Parathyroid adenoma (tissue), 2 donors: Measurements from ENCODE around the gene PRKAR1A.

Experiments
- H2AFZ ChIP-seq: fragments of 300-600 bp; sonication (generic); one replicate; pipeline ENCODE4 v1.7.0; 2017; ENCODE audit warnings: antibody characterized with exemption, mild to moderate bottlenecking
- H3K27ac ChIP-seq: fragments of 300-600 bp; sonication (generic); one replicate; pipeline ENCODE4 v1.7.0; 2017
- H3K27me3 ChIP-seq: fragments of 300-600 bp; sonication (generic); one replicate; pipeline ENCODE4 v1.7.0; 2017; ENCODE audit warnings: low read length; ENCODE audit not compliant: control insufficient read depth, insufficient read depth
- H3K36me3 ChIP-seq: fragments of 300-600 bp; sonication (generic); one replicate; pipeline ENCODE4 v1.7.0; 2017; ENCODE audit warnings: low read length; ENCODE audit not compliant: control insufficient read depth, insufficient read depth
- H3K4me1 ChIP-seq: fragments of 300-600 bp; sonication (generic); one replicate; pipeline ENCODE4 v1.7.0; 2017; ENCODE audit warnings: control low read depth
- H3K4me2 ChIP-seq: fragments of 300-600 bp; sonication (generic); one replicate; pipeline ENCODE4 v1.7.0; 2017; ENCODE audit warnings: low read length
- H3K4me3 ChIP-seq: fragments of 300-600 bp; sonication (generic); one replicate; pipeline ENCODE4 v1.7.0; 2017; ENCODE audit warnings: low read depth, low read length
- H3K79me2 ChIP-seq: fragments of 300-600 bp; sonication (generic); one replicate; pipeline ENCODE4 v1.7.0; 2017; ENCODE audit warnings: control low read depth
- H3K9ac ChIP-seq: fragments of 300-600 bp; sonication (generic); one replicate; pipeline ENCODE4 v1.7.0; 2017; ENCODE audit warnings: mild to moderate bottlenecking
- H3K9me3 ChIP-seq: fragments of 300-600 bp; sonication (generic); one replicate; pipeline ENCODE4 v1.7.0; 2017; ENCODE audit warnings: low read length; ENCODE audit not compliant: control insufficient read depth
- TF ChIP-seq, protein P1 (sequence below): fragments of 300-600 bp; sonication (generic); IDR thresholded peaks from one replicate; pipeline ENCODE4 v1.7.0; 2017; ENCODE audit warnings: antibody characterized with exemption, mild to moderate bottlenecking
- donor health status: primary hyperparathyroidism.

PRKAR1A gene

DNA sequence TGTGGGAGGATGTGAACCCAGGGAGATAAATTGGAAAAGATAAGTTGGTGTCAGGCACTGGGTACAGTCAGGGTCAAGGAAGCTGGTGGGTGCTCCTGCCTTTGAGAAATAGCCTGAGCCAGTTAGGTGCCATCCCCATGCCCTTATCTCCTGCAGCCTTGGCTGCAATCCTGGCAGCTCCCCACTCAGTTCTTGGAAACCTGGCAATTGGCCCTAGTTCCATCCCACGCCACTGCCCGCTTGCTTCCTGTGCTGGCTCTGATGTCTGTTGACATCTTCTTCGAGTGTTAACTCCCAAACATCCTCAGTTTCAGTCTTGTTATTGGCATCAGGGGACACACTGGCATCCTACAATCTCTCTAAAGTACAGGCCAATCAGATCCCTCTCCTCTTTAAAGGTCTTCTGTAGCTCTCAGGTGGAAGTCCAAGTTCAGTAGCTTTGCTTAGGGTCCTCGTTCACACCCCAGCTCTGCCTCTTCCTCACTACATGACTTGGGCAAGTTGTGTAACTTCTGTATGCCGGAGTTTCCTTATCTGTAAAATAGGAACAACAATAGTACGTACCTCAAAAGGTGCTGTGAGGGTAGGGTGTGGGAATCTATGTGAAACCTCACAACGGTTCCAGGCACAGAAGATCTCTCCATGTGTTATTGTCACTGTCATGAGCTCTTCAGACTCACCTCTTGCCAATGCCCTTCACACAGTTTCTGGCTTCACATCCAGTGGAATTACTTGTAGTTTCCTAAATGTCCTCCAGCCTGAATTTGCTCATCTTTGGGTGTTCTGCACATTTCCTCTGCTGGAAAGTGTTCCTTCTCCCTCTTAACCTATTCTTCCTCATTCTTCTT lies 13.5 kb upstream of the PRKAR1A start:
- H3K27me3 ChIP-seq = no peaks in the 10 kb centered on the region
- no peak overlapping the region for H3K9ac ChIP-seq
- TF ChIP-seq, protein P1, sequence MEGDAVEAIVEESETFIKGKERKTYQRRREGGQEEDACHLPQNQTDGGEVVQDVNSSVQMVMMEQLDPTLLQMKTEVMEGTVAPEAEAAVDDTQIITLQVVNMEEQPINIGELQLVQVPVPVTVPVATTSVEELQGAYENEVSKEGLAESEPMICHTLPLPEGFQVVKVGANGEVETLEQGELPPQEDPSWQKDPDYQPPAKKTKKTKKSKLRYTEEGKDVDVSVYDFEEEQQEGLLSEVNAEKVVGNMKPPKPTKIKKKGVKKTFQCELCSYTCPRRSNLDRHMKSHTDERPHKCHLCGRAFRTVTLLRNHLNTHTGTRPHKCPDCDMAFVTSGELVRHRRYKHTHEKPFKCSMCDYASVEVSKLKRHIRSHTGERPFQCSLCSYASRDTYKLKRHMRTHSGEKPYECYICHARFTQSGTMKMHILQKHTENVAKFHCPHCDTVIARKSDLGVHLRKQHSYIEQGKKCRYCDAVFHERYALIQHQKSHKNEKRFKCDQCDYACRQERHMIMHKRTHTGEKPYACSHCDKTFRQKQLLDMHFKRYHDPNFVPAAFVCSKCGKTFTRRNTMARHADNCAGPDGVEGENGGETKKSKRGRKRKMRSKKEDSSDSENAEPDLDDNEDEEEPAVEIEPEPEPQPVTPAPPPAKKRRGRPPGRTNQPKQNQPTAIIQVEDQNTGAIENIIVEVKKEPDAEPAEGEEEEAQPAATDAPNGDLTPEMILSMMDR = no peak

DNA sequence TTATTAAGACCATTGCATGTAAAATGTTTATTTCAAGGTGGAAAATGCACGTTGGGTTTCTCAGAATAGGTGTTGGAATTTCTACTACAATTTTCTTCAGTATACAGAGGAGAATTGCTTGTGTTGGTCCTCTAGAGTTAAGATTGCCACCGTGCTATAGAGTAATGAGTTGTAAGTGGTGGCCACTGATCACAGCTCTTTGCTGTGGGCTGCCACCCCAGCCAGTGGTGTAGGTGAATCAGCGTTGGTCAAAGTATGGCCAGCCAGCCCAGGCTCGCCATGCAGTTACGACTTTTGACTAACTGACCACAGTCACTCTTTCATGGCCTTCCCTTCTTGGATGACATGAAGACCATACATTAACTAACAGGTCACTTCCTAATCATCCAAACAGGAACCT lies 12.6 kb upstream of the PRKAR1A start:
- Histone ChIP-seq H3K27ac (peak overlapping the region; percentile 96), H3K9ac (no peak overlapping the region), H3K9me3 (no peaks in the 10 kb centered on the region), H3K4me2 (no peak overlapping the region), H3K4me1 (peaks cover 45% of the 10 kb centered on the region), H2AFZ (no peak overlapping the region), H3K79me2 (no peaks in the 10 kb centered on the region), H3K27me3 (no peaks in the 10 kb centered on the region), H3K36me3 (no peaks in the 10 kb centered on the region), H3K4me3 (no peak overlapping the region)
- TF ChIP-seq, protein P1 = no peak

More for the DNA sequence above, 13.5 kb upstream of the PRKAR1A start:
- Histone ChIP-seq H3K27ac (peak overlapping the region; percentile 96), H3K4me1 (peaks cover 46% of the 10 kb centered on the region), H3K9me3 (no peaks in the 10 kb centered on the region), H3K4me3 (peak overlapping the region; percentile 26), H2AFZ (peak overlapping the region; percentile 69), H3K79me2 (no peaks in the 10 kb centered on the region), H3K4me2 (peak overlapping the region; percentile 60), H3K36me3 (no peaks in the 10 kb centered on the region)

DNA sequence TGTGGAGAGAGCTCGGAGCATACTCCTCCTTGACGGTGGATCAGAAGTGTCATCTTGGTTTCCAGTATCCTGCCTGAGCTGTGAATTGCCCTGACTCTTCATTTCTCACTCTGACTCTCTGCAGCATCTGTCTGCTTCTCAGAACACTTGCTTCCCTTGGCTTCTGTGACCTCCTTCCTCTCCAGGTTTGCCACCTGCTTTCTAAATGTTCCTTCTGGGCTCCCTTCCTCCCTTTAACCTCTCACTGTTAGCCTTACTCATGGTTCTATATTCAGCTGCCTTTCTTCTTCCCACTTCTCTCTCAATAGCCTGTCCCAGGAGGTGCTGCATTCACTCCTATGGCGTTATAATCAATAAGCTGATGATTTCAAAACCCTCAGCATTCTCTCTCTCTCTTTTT lies 11.2 kb upstream of the PRKAR1A start:
- peak overlapping the region; percentile 76 for H3K27ac ChIP-seq
- H3K27me3 ChIP-seq = no peaks in the 10 kb centered on the region
- H3K9me3 ChIP-seq = no peaks in the 10 kb centered on the region
- no peak overlapping the region for H3K9ac ChIP-seq
- H3K36me3 ChIP-seq = no peaks in the 10 kb centered on the region
- peaks cover 44% of the 10 kb centered on the region for H3K4me1 ChIP-seq
- TF ChIP-seq, protein P1 = no peak
- peak overlapping the region; percentile 40 for H2AFZ ChIP-seq
- H3K79me2 ChIP-seq = no peaks in the 10 kb centered on the region
- H3K4me3 ChIP-seq = no peak overlapping the region
- no peak overlapping the region for H3K4me2 ChIP-seq

DNA sequence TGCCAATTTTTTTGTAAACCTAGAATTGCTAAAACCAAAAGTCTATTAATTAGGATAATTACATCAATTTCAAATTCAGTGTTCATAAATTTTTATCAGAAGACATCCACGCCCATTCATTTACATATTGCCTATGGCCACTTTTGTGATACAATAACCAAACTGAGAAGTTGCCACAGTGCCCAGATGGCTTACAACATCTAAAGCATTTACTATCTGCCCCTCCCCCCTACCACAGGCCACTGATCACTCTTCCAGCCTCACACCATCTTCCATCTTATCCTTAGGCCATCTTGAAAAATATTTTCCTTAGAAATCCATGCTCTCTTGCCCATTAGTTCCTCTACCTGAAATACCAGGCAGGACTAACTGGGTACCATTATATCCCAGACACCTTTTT lies 6.3 kb upstream of the PRKAR1A start:
- Histone ChIP-seq H3K79me2 (no peaks in the 10 kb centered on the region), H3K27me3 (no peaks in the 10 kb centered on the region), H3K4me3 (no peak overlapping the region), H3K9ac (no peak overlapping the region), H3K9me3 (no peaks in the 10 kb centered on the region), H3K4me2 (no peak overlapping the region), H3K36me3 (no peaks in the 10 kb centered on the region), H3K4me1 (peaks cover 40% of the 10 kb centered on the region), H2AFZ (no peak overlapping the region), H3K27ac (no peak overlapping the region)
- TF ChIP-seq, protein P1 = no peak

DNA sequence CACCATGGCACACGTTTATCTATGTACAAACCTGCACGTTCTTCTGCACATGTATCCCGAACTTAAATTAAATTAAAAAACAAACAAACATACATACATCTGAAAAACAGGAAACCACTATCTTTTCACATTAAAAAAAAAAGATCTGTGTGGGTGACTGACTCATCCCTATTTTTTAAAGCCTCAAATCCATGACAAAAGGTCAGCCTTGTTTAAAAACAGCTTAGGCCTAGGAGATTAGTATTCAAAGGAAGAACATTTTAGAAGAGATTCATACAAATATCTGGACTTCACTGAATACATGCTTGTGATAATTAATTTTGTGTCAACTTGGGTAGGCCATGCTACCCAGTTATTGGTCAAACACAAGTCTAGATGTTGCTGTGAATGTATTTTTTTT lies 4.7 kb upstream of the PRKAR1A start:
- Histone ChIP-seq H3K27me3 (no peaks in the 10 kb centered on the region), H3K36me3 (no peaks in the 10 kb centered on the region), H3K4me1 (peaks cover 27% of the 10 kb centered on the region), H3K4me2 (no peak overlapping the region), H3K27ac (no peak overlapping the region), H3K9me3 (no peaks in the 10 kb centered on the region), H3K4me3 (no peak overlapping the region), H2AFZ (no peak overlapping the region), H3K9ac (no peak overlapping the region), H3K79me2 (no peaks in the 10 kb centered on the region)
- TF ChIP-seq, protein P1 = no peak
